H1 (cell line): ENCODE measurements around the gene CENPF. TPM values are rescaled to one million over a fixed set of nuclear protein-coding genes. Genes with fewer than 3 reads are reported as not detected.
"Not testable (repeated sequence)": the region's sequence is repeated elsewhere in the genome, so short reads cannot be mapped to it uniquely, and the experiment has no call there.

Experiments used
- CTCF ChIA-PET: fragments of 300-600 bp; sonication (Branson Sonifier 250); formaldehyde crosslinking; loops from one replicate; lab custom pipeline; 2021; ENCODE audit not compliant: partially characterized antibody; lab: Charles Lee
- POLR2A ChIA-PET: fragments of 300-600 bp; sonication (Branson Sonifier 250); formaldehyde crosslinking; loops from one replicate; lab custom pipeline; 2021; ENCODE audit warnings: inconsistent platforms; ENCODE audit not compliant: partially characterized antibody; lab: Charles Lee
- DNase-seq, 2 experiments: peaks; one replicate each; pipeline versions ENCODE4 v3.0.0 to v3.0.0-alpha.2; 2010 to 2022; ENCODE audit warnings: low spot score in 2 of 2, low read depth in 1 of 2, mixed read lengths in 1 of 2
- FAIRE-seq: peaks from 2 replicates; lab custom pipeline; 2011; peaks lifted over from hg19 to GRCh38; lab: Jason Lieb, UNC
- H2AFZ ChIP-seq: 2 replicates; pipeline ENCODE4 v1.8.1; 2012; ENCODE audit warnings: low read length, inconsistent platforms
- H2AK5ac ChIP-seq: 2 replicates; pipeline ENCODE4 v1.6.1; 2013; ENCODE audit warnings: low read depth, low read length
- H2BK120ac ChIP-seq: replicated peaks from 2 replicates; pipeline ENCODE3; 2013; ENCODE audit warnings: low read depth, low read length, inconsistent platforms
- H2BK12ac ChIP-seq: 2 replicates; pipeline ENCODE4 v1.6.1; 2013; ENCODE audit warnings: low read depth, low read length
- H2BK15ac ChIP-seq: 2 replicates; pipeline ENCODE4 v1.6.1; 2013; ENCODE audit warnings: low read length
- H2BK20ac ChIP-seq: 2 replicates; pipeline ENCODE4 v1.6.1; 2013; ENCODE audit warnings: low read length
- H2BK5ac ChIP-seq: 2 replicates; pipeline ENCODE4 v1.6.1; 2013; ENCODE audit warnings: low read depth, low read length
- H3K14ac ChIP-seq: 2 replicates; pipeline ENCODE4 v1.6.1; 2013; ENCODE audit warnings: inconsistent platforms; ENCODE audit not compliant: insufficient read length
- H3K18ac ChIP-seq: 2 replicates; pipeline ENCODE4 v1.6.1; 2013; ENCODE audit warnings: low read length; ENCODE audit errors: extremely low read depth
- H3K23ac ChIP-seq: 2 replicates; pipeline ENCODE4 v1.6.1; 2013; ENCODE audit warnings: inconsistent platforms; ENCODE audit not compliant: insufficient read length
- H3K23me2 ChIP-seq: 2 replicates; pipeline ENCODE4 v1.6.1; 2013; ENCODE audit warnings: low read depth, low read length
- H3K27ac ChIP-seq: 2 replicates; pipeline ENCODE4 v1.6.1; 2011; ENCODE audit warnings: low read depth, low read length, inconsistent platforms
- H3K27me3 ChIP-seq, 4 experiments: replicated peaks in 1 of 4; 1 replicate in 1 of 4; 2 replicates in 3 of 4; pipeline versions ENCODE4 v1.6.1 to v1.8.1; 2011 to 2013; ENCODE audit warnings: low read length in 3 of 4, mild to moderate bottlenecking in 3 of 4, inconsistent platforms in 2 of 4, mixed read lengths in 2 of 4, moderate library complexity in 1 of 4; ENCODE audit not compliant: control insufficient read depth in 3 of 4, insufficient read depth in 3 of 4; ENCODE audit errors: extremely low read depth in 1 of 4
- H3K36me3 ChIP-seq, 4 experiments: 2 replicates each; pipeline versions ENCODE4 v1.6.1 to v1.8.1; 2011 to 2013; ENCODE audit warnings: mild to moderate bottlenecking in 4 of 4, low read length in 3 of 4, moderate library complexity in 2 of 4, control low read depth in 1 of 4, inconsistent platforms in 1 of 4; ENCODE audit not compliant: insufficient read depth in 4 of 4, control insufficient read depth in 2 of 4
- H3K4ac ChIP-seq: replicated peaks from 2 replicates; pipeline ENCODE3; 2013; ENCODE audit warnings: low read length, low read depth, mixed read lengths, inconsistent platforms; ENCODE audit not compliant: insufficient read length
- H3K4me1 ChIP-seq, 4 experiments: replicated peaks in 1 of 4; 1 replicate in 1 of 4; 2 replicates in 3 of 4; pipeline versions ENCODE4 v1.6.1 to v1.8.1; 2011 to 2013; ENCODE audit warnings: low read length in 3 of 4, inconsistent platforms in 2 of 4, mixed read lengths in 1 of 4; ENCODE audit not compliant: insufficient read depth in 4 of 4, control insufficient read depth in 3 of 4
- H3K4me2 ChIP-seq, 2 experiments: 2 replicates each; pipeline versions ENCODE4 v1.6.1 to v1.8.1; 2011 to 2013; ENCODE audit warnings: low read depth in 2 of 2, low read length in 2 of 2, control low read depth in 1 of 2, inconsistent platforms in 1 of 2, mild to moderate bottlenecking in 1 of 2; ENCODE audit not compliant: insufficient read depth in 1 of 2
- H3K4me3 ChIP-seq, 4 experiments: fragments of 200-600, 300-600 bp in 1 of 4; sonication (generic), shearing (Covaris generic), sonication (Bioruptor Twin) in 1 of 4; 2 replicates each; pipeline versions ENCODE4 v1.5.1 to v1.8.1; 2011 to 2016; ENCODE audit warnings: low read length in 4 of 4, low read depth in 3 of 4, control low read depth in 2 of 4, inconsistent platforms in 2 of 4, mild to moderate bottlenecking in 2 of 4, mixed read lengths in 1 of 4, moderate library complexity in 1 of 4; ENCODE audit not compliant: insufficient read depth in 2 of 4; ENCODE audit errors: extremely low read depth in 1 of 4
- H3K56ac ChIP-seq: replicated peaks from 2 replicates; pipeline ENCODE3; 2013; ENCODE audit warnings: low read depth, mild to moderate bottlenecking, mixed read lengths, low read length, inconsistent platforms; ENCODE audit not compliant: insufficient read length
- H3K79me1 ChIP-seq: 2 replicates; pipeline ENCODE4 v1.6.1; 2013; ENCODE audit warnings: low read depth, low read length, control low read depth
- H3K79me2 ChIP-seq, 2 experiments: 2 replicates each; pipeline versions ENCODE4 v1.6.1 to v1.8.1; 2012 to 2013; ENCODE audit warnings: low read length in 2 of 2, mild to moderate bottlenecking in 2 of 2, inconsistent platforms in 1 of 2; ENCODE audit not compliant: insufficient read depth in 2 of 2, control insufficient read depth in 1 of 2
- H3K9ac ChIP-seq, 4 experiments: replicated peaks in 1 of 4; 1 replicate in 1 of 4; 2 replicates in 3 of 4; pipeline versions ENCODE4 v1.6.1 to v1.8.1; 2011 to 2013; ENCODE audit warnings: low read depth in 3 of 4, low read length in 3 of 4, control low read depth in 2 of 4, mild to moderate bottlenecking in 2 of 4, moderate library complexity in 2 of 4, inconsistent platforms in 1 of 4; ENCODE audit errors: extremely low read depth in 1 of 4
- H3K9me3 ChIP-seq, 2 experiments: 2 replicates each; pipeline versions ENCODE4 v1.6.1 to v1.8.1; 2012 to 2013; ENCODE audit warnings: mild to moderate bottlenecking in 2 of 2, moderate library complexity in 2 of 2, control low read depth in 1 of 2, inconsistent platforms in 1 of 2, low read depth in 1 of 2, low read length in 1 of 2, mixed read lengths in 1 of 2; ENCODE audit not compliant: insufficient read depth in 2 of 2
- H4K20me1 ChIP-seq, 2 experiments: replicated peaks in 1 of 2; 2 replicates each; pipeline versions ENCODE3 to v1.8.1; 2011 to 2013; ENCODE audit warnings: inconsistent platforms in 2 of 2, low read length in 2 of 2, mild to moderate bottlenecking in 1 of 2; ENCODE audit not compliant: insufficient read depth in 2 of 2, control insufficient read depth in 1 of 2
- H4K5ac ChIP-seq: 2 replicates; pipeline ENCODE4 v1.6.1; 2013; ENCODE audit warnings: low read length, low read depth, mixed read lengths, inconsistent platforms; ENCODE audit not compliant: insufficient read length
- H4K8ac ChIP-seq: 2 replicates; pipeline ENCODE4 v1.8.0; 2013; ENCODE audit warnings: mild to moderate bottlenecking, moderate library complexity, low read length, inconsistent platforms; ENCODE audit not compliant: insufficient read depth; ENCODE audit errors: extremely low read depth
- H4K91ac ChIP-seq: replicated peaks from 2 replicates; pipeline ENCODE3; 2013; ENCODE audit warnings: low read length, mixed read lengths, inconsistent platforms; ENCODE audit not compliant: insufficient read length
- WGBS, 2 experiments: shearing (Covaris generic) in 1 of 2; methylation state at CpG; one replicate each; pipeline versions ENCODE4 v1.1.6 to v1.1.7; 2013 to 2015; ENCODE audit warnings: low lambda C conversion rate in 2 of 2, mixed read lengths in 2 of 2, inconsistent platforms in 1 of 2, low coverage in 1 of 2, missing lambda C conversion rate in 1 of 2; ENCODE audit not compliant: insufficient replicate concordance in 2 of 2, insufficient coverage in 1 of 2, insufficient read length in 1 of 2; ENCODE audit errors: extremely low coverage in 1 of 2, missing lambda C conversion rate in 1 of 2; 5-methylcytosine and 5-hydroxymethylcytosine counted together
- polyA plus RNA-seq, 7 experiments: library from polyadenylated mRNA; depleted of rRNA in 3 of 7; stranded (reverse) in 5 of 7; unstranded in 2 of 7; fragments of >200 nt in 5 of 7; fragments of 200-250 nt in 2 of 7; gene quantifications; 1 replicate in 5 of 7; 2 replicates in 1 of 7; 4 replicates in 1 of 7; pipeline versions ENCODE4 v1.2.1 to v1.2.3, GENCODE V29; 2011 to 2013; ENCODE audit warnings: missing spikeins in 2 of 7, mixed read lengths in 2 of 7
- total RNA-seq: library from RNA; stranded (reverse); fragmentation: NEBNext Ultra II Directional; extraction: Animal tissue kit (Norgen Biotek cat#: 25700); gene quantifications from 2 replicates; pipeline ENCODE4 v1.2.1, GENCODE V29; 2021

CENPF gene
- total and polyA plus RNA-seq, 2 of the 8 experiments (the other 6 are each of a cell fraction or from before 2014, with no cell fraction given): 13.7 to 170 TPM

DNA sequence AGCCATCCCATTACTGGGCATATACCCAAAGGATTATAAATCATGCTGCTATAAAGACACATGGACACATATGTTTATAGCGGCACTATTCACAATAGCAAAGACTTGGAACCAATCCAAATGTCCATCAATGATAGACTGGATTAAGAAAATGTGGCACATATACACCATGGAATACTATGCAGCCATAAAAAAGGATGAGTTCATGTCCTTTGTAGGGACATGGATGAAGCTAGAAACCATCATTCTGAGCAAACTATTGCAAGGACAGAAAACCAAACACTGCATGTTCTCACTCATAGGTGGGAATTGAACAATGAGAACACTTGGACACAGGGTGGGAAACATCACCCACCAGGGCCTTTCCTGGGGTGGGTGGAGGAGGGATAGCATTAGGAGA is 72.5 kb downstream of the CENPF start:
- H4K20me1 ChIP-seq, H3K23me2 ChIP-seq, H4K91ac ChIP-seq, H3K4me1 ChIP-seq, DNase-seq, CTCF ChIA-PET, H3K79me1 ChIP-seq, POLR2A ChIA-PET, H3K9ac ChIP-seq, H3K9me3 ChIP-seq, H3K18ac ChIP-seq, FAIRE-seq, H2BK5ac ChIP-seq, H2BK12ac ChIP-seq, H3K79me2 ChIP-seq, H3K36me3 ChIP-seq, H3K27me3 ChIP-seq, H3K27ac ChIP-seq, H3K23ac ChIP-seq, H2BK15ac ChIP-seq, H2BK120ac ChIP-seq, H3K14ac ChIP-seq, H2AK5ac ChIP-seq, H2BK20ac ChIP-seq, H4K5ac ChIP-seq, H3K4ac ChIP-seq, H3K4me2 ChIP-seq, H2AFZ ChIP-seq, H3K56ac ChIP-seq, H4K8ac ChIP-seq, H3K4me3 ChIP-seq: not testable (repeated sequence)
- WGBS, 2 experiments: 95% methylated on average over 1 of the region's 1 CpG; no CpG with 5 or more reads in 1 of the 2 experiments
